Measurements from ENCODE around the gene PCGF2. TPM values are rescaled to one million over a fixed set of nuclear protein-coding genes. Genes with fewer than 3 reads are reported as not detected.

The PCGF2 gene
- total and polyA plus RNA-seq, 9 of the 15 experiments (the other 6 are each of a cell fraction or from before 2014, with no cell fraction given), result 1.3 to 33.4 (median 7.0) TPM

DNA sequence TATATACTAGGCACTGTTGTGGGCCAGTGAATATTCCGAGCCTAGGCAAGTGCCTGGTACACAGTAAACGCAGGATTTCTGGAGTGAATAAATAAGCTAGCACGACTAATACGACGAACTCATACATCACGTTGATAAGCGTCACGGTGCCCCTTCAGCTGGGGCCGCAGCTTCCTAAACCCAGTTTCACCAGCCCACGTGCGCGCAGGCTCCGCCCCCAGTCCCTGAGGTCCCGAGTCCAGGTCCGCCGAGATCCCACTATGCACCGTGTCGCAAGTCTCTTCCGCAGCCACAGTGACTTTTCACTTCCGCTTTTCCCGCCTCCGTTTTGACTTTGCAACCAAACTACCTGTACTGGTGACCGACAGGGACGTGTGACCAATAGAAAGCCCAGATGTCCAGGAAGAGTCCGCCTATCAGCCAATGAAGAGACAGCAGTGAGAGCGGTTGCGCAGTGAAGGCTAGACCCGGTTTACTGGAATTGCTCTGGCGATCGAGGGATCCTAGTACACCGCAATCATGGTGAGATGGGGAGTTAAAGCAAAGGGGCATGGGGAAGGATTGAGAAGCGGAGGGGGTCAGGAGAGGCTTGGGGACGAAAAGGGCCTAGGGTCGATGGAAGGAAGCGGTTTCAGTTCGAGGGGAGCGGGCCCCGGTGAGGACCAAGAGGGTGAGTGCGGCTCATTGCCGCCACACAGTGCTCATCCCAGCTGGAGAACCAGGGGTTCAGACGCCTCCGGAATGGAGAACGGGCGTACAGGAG lies 4.4 kb upstream of the PCGF2 start, which contains the start of gene PSMB3 (continued):
- peak; percentile 88 for TF ChIP-seq EGR1 (conservative IDR thresholded peaks at IDR 0.05)
- TF ChIP-seq, protein P1, sequence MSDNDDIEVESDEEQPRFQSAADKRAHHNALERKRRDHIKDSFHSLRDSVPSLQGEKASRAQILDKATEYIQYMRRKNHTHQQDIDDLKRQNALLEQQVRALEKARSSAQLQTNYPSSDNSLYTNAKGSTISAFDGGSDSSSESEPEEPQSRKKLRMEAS (CRISPR knock-in tag; IDR thresholded peaks at IDR 0.05), result peak; percentile 94
- TF ChIP-seq, protein P2, sequence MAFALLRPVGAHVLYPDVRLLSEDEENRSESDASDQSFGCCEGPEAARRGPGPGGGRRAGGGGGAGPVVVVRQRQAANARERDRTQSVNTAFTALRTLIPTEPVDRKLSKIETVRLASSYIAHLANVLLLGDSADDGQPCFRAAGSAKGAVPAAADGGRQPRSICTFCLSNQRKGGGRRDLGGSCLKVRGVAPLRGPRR (CRISPR knock-in tag; IDR thresholded peaks at IDR 0.05), result 0 out of 2 replicates have a peak, but pooled peaks have one; percentile 49
- TF ChIP-seq HNRNPLL (IDR thresholded peaks at IDR 0.05; ENCODE audit: low read depth, low read length, poor library complexity, severe bottlenecking), result peak; percentile 58
- TF ChIP-seq RBM25 (IDR thresholded peaks at IDR 0.05; ENCODE audit: low read depth, low read length, severe bottlenecking), result peak; percentile 97
- TF ChIP-seq, protein P3, sequence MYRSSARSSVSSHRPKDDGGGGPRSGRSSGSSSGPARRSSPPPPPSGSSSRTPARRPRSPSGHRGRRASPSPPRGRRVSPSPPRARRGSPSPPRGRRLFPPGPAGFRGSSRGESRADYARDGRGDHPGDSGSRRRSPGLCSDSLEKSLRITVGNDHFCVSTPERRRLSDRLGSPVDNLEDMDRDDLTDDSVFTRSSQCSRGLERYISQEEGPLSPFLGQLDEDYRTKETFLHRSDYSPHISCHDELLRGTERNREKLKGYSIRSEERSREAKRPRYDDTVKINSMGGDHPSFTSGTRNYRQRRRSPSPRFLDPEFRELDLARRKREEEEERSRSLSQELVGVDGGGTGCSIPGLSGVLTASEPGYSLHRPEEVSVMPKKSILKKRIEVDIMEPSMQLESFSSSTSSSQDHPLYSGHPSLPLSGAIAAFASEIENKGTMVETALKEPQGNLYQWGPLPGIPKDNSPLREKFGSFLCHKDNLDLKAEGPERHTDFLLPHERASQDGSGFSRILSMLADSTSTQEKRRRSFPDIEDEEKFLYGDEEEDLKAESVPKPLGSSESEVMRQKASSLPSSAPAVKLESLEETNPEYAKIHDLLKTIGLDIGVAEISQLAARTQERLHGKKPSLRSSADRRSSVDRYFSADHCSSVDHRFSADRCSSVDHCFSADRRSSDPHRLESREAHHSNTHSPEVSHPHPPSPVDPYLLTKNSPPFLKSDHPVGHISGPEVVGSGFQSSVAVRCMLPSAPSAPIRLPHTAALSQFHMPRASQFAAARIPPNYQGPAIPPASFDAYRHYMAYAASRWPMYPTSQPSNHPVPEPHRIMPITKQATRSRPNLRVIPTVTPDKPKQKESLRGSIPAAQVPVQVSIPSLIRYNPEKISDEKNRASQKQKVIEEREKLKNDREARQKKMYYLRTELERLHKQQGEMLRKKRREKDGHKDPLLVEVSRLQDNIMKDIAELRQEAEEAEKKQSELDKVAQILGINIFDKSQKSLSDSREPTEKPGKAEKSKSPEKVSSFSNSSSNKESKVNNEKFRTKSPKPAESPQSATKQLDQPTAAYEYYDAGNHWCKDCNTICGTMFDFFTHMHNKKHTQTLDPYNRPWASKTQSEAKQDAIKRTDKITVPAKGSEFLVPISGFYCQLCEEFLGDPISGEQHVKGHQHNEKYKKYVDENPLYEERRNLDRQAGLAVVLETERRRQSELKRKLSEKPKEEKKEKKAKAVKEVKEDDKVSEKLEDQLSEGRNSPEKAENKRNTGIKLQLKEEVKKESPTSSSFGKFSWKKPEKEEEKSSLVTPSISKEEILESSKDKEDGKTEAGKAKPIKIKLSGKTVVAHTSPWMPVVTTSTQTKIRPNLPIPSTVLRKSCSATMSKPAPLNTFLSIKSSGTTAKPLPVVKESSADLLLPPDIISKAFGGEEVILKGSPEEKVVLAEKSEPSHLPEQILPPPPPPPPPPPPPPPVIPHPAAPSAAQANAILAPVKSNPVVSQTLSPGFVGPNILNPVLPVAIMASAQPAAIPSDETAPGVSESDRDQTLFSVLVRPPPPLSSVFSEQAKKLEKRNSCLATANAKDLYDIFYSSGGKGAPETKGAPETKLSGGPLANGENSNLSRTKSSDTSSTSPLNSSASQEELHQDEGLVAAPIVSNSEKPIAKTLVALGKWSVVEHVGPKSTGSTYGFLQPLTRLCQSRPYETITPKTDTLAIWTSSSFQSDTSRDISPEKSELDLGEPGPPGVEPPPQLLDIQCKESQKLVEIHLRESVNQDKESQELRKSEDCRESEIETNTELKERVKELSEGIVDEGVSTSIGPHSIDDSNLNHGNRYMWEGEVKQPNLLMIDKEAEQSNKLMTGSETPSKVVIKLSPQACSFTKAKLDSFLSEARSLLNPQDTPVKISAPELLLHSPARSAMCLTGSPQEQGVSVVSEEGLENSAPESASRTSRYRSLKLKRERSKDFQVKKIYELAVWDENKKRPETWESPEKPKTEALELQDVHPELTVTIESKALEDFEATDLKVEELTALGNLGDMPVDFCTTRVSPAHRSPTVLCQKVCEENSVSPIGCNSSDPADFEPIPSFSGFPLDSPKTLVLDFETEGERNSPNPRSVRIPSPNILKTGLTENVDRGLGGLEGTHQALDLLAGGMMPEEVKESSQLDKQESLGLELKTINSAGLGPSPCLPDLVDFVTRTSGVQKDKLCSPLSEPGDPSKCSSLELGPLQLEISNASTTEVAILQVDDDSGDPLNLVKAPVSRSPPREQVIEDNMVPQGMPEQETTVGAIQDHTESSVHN (IDR thresholded peaks at IDR 0.05; ENCODE audit: borderline replicate concordance in 1 of 2, low read depth in 1 of 2), result no peak
- TF ChIP-seq ZNF695 (CRISPR knock-in tag; IDR thresholded peaks at IDR 0.05), result no peak
- TF ChIP-seq ETV5 (CRISPR knock-in tag; IDR thresholded peaks at IDR 0.05; ENCODE audit: low read depth), result peak; percentile 48; the same call in 1 of the 2 replicates
- TF ChIP-seq CAMTA2 (CRISPR knock-in tag; conservative IDR thresholded peaks at IDR 0.05), result no peak
- peak; percentile 47 for TF ChIP-seq MEIS2 (IDR thresholded peaks at IDR 0.05; ENCODE audit: partially characterized antibody)
- no peak for TF ChIP-seq ZNF347 (CRISPR knock-in tag; IDR thresholded peaks at IDR 0.05; ENCODE audit: low read depth)
- TF ChIP-seq MXI1 (IDR thresholded peaks at IDR 0.05; ENCODE audit: low read depth, low read length), result peak; percentile 97
- no peak for TF ChIP-seq ZNF24 (IDR thresholded peaks at IDR 0.05)
- TF ChIP-seq, protein P4, sequence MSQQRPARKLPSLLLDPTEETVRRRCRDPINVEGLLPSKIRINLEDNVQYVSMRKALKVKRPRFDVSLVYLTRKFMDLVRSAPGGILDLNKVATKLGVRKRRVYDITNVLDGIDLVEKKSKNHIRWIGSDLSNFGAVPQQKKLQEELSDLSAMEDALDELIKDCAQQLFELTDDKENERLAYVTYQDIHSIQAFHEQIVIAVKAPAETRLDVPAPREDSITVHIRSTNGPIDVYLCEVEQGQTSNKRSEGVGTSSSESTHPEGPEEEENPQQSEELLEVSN (IDR thresholded peaks at IDR 0.05; ENCODE audit: borderline replicate concordance in 1 of 2, extremely low read depth in 1 of 2, insufficient read depth in 1 of 2, insufficient read length in 1 of 2, low read depth in 1 of 2, low read length in 1 of 2, poor library complexity in 1 of 2, severe bottlenecking in 1 of 2), result peak; percentile 66 to 70
- TF ChIP-seq, protein P5, sequence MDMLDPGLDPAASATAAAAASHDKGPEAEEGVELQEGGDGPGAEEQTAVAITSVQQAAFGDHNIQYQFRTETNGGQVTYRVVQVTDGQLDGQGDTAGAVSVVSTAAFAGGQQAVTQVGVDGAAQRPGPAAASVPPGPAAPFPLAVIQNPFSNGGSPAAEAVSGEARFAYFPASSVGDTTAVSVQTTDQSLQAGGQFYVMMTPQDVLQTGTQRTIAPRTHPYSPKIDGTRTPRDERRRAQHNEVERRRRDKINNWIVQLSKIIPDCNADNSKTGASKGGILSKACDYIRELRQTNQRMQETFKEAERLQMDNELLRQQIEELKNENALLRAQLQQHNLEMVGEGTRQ (CRISPR knock-in tag; IDR thresholded peaks at IDR 0.05), result peak; percentile 81
- TF ChIP-seq SAFB (IDR thresholded peaks at IDR 0.05; ENCODE audit: borderline replicate concordance, low read depth, low read length), result no peak

Measured in K562 (cell line).